Thoracic aorta (tissue), 2 donors: Measurements from ENCODE around the gene F2RL2. TPM values are rescaled to one million over a fixed set of nuclear protein-coding genes. Genes with fewer than 3 reads are reported as not detected.

Experiments
- ATAC-seq: fragments of 150-250 bp; one replicate; pipeline ENCODE4 v1.8.0; 2017; ENCODE audit warnings: low read depth; ENCODE audit not compliant: insufficient number of reproducible peaks, low FRiP score
- DNase-seq: peaks from one replicate; pipeline ENCODE4 v3.0.0-alpha.2; 2020; ENCODE audit warnings: low spot score
- H3K27ac ChIP-seq, 2 donors: fragments of 200-600 bp; sonication (generic); 1 replicate in 1 of 2; 2 replicates in 1 of 2; pipeline ENCODE4 v1.5.1; 2016; ENCODE audit warnings: mild to moderate bottlenecking in 2 of 2, moderate library complexity in 2 of 2
- H3K27me3 ChIP-seq: fragments of 200-600 bp; sonication (generic); replicated peaks from 2 replicates; pipeline ENCODE4 v1.6.0; 2016; ENCODE audit warnings: mild to moderate bottlenecking; ENCODE audit not compliant: insufficient read depth
- H3K36me3 ChIP-seq: fragments of 200-600 bp; sonication (generic); one replicate; pipeline ENCODE4 v1.5.1; 2016
- H3K4me1 ChIP-seq, 2 donors: fragments of 200-600 bp; sonication (generic); 1 replicate in 1 of 2; 2 replicates in 1 of 2; pipeline versions ENCODE4 v1.5.1 to v1.6.0; 2016; ENCODE audit warnings: low read depth in 2 of 2, mild to moderate bottlenecking in 1 of 2; ENCODE audit not compliant: control insufficient read depth in 1 of 2
- H3K4me3 ChIP-seq: fragments of 200-600 bp; sonication (generic); 2 replicates; pipeline ENCODE4 v1.5.1; 2016; ENCODE audit warnings: mild to moderate bottlenecking
- H3K9me3 ChIP-seq: fragments of 200-600 bp; sonication (generic); 2 replicates; pipeline ENCODE4 v1.5.1; 2016
- CTCF ChIP-seq: fragments of 200-600 bp; sonication (generic); IDR thresholded peaks from one replicate; pipeline ENCODE4 v1.5.1; 2019; ENCODE audit warnings: antibody characterized with exemption
- total RNA-seq, 2 donors: library from RNA; depleted of rRNA; stranded (reverse); fragments of >200 nt; gene quantifications; one replicate each; pipeline versions ENCODE4 v1.1.0 to v1.2.3, GENCODE V29; 2016

The F2RL2 gene
- total RNA-seq, 2 donors from 2014 or later, result 2.7 to 13.7 TPM

DNA sequence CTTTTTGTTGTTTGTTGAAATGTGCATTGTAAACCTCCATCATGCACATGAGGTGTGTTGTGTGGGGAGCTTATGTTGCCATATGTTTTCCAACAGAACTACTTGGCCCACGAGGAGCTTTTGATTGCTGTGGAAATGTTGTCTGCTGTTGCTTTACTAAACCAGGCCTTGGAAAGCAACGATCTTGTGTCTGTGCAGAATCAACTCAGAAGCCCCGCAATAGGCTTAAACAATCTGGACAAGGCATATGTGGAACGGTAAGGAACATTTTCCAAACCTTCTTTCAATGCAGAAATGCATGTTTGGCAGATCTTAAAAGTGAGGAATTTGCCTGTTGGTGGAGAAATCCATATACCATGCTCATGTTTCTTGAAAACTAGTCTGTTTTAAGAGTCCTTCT is 22.5 kb downstream of the F2RL2 start:
- H3K27ac ChIP-seq, result no peak overlapping the region
- no peaks in the 10 kb centered on the region for H3K9me3 ChIP-seq
- DNase-seq, result no peak
- no peak for ATAC-seq
- no peak overlapping the region for H3K4me3 ChIP-seq
- H3K4me1 ChIP-seq, result no peaks in the 10 kb centered on the region
- no peaks in the 10 kb centered on the region for H3K36me3 ChIP-seq
- no peaks in the 10 kb centered on the region for H3K27me3 ChIP-seq
- TF ChIP-seq CTCF, result no peak

- Histone ChIP-seq H3K27me3 (no peaks in the 10 kb centered on the region), H3K4me1 (no peaks in the 10 kb centered on the region), H3K4me3 (no peak overlapping the region), H3K27ac (no peak overlapping the region), H3K36me3 (no peaks in the 10 kb centered on the region), H3K9me3 (no peaks in the 10 kb centered on the region)
- TF ChIP-seq CTCF, result no peak
- ATAC-seq (no peak), DNase-seq (no peak)
Measured at GRCh38 chr5:76598531-76598930, 24.7 kb downstream of the F2RL2 start.

DNA sequence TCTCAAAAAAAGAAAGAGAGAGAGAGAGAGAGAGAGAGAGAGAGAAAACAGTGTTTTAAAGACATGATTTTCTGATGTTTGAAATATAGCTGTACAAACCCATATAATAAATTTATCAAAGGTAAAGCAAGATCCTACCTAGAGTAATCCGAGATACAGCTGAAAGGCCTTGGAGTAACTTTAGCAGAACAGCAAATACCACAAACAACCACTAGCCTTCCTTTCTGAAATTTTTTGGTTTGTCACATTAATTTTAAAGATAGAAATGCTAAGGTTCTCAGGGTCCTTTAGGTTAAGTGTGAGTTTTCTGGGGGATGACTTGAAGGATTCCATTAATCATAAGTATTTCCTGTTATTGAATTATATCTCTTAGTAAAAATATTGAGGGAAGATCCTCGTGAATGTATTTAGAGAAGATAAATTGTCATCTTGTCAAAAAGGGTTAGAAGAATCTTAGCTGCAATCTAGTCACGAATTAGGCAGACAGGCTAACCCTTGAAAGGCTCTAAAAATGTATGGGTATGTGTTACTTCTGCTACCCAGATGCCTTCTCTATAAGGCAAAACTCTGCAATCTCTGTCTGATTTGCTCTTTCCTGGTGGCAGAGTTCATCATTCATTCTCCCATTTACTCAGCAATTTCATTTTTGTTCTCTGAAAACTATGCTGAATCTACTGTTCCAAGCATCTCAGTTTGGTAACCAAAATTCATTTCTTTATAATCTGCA is 27.3 kb downstream of the F2RL2 start:
- H3K27ac ChIP-seq, result no peak overlapping the region
- no peaks in the 10 kb centered on the region for H3K4me1 ChIP-seq
- DNase-seq (no peak), ATAC-seq (no peak)
- no peaks in the 10 kb centered on the region for H3K9me3 ChIP-seq
- TF ChIP-seq CTCF, result no peak
- H3K27me3 ChIP-seq, result no peaks in the 10 kb centered on the region
- H3K36me3 ChIP-seq, result no peaks in the 10 kb centered on the region
- no peak overlapping the region for H3K4me3 ChIP-seq

- H3K4me1 ChIP-seq, result no peaks in the 10 kb centered on the region
- ATAC-seq, result no peak
- no peaks in the 10 kb centered on the region for H3K9me3 ChIP-seq
- H3K27me3 ChIP-seq, result no peaks in the 10 kb centered on the region
- no peak for DNase-seq
- no peak overlapping the region for H3K27ac ChIP-seq
- no peaks in the 10 kb centered on the region for H3K36me3 ChIP-seq
- TF ChIP-seq CTCF, result no peak
- no peak overlapping the region for H3K4me3 ChIP-seq
Measured at GRCh38 chr5:76594107-76594506, 29.1 kb downstream of the F2RL2 start.

GRCh38 chr5:76592692-76593091 is 30.5 kb downstream of the F2RL2 start:
- H3K27ac ChIP-seq, result no peak overlapping the region
- no peak overlapping the region for H3K4me3 ChIP-seq
- DNase-seq (no peak), ATAC-seq (no peak)
- H3K27me3 ChIP-seq, result no peaks in the 10 kb centered on the region
- H3K9me3 ChIP-seq, result no peaks in the 10 kb centered on the region
- no peaks in the 10 kb centered on the region for H3K4me1 ChIP-seq
- H3K36me3 ChIP-seq, result no peaks in the 10 kb centered on the region
- no peak for TF ChIP-seq CTCF
